Measurements from ENCODE around the gene MOGAT1. TPM values are rescaled to one million over a fixed set of nuclear protein-coding genes. Genes with fewer than 3 reads are reported as not detected.

MOGAT1 gene
- total RNA-seq, 4 donors from 2014 or later, result not detected

DNA sequence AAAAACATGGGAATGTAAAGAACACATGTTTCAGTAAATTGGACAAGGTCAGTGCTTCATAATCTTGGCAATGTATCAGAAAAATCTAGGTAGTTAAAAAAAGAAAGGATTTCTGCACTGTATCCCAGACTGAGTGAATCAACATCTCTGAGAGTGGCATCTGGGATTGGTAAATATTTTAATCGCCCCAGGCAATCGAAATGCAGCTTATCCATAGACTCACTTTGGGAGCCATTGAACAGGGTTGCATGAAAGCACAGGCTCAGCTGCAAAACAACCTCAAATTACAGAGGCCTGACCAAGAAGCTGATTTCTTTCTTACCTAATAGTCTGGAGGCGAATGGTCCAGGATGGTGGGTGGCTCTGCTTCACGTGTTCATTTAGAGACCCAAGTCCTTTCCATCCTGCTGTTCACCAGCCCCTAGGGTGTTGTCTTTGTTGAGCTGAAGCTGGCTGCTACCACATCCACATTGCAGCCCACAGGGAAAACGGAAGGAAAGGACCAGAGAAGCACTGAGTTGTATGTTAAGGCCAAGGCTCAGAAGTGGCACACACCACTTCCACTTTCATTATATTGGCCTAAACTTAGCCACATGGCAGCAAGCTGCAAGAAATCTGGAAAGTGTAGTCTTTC lies 59.0 kb downstream of the MOGAT1 start:
- WGBS, 2 donors (ENCODE audit: low coverage in 1 of 2), result 26 to 54% methylated on average over 3 to 4 of the region's 5 CpGs
- H3K36me3 ChIP-seq, result no peaks in the 10 kb centered on the region
- no peak overlapping the region for H3K4me3 ChIP-seq
- H3K9me3 ChIP-seq, result no peaks in the 10 kb centered on the region
- TF ChIP-seq POLR2AphosphoS5 (IDR thresholded peaks at IDR 0.05), result no peak
- TF ChIP-seq POLR2A (IDR thresholded peaks at IDR 0.05), result no peak
- TF ChIP-seq, protein P1, sequence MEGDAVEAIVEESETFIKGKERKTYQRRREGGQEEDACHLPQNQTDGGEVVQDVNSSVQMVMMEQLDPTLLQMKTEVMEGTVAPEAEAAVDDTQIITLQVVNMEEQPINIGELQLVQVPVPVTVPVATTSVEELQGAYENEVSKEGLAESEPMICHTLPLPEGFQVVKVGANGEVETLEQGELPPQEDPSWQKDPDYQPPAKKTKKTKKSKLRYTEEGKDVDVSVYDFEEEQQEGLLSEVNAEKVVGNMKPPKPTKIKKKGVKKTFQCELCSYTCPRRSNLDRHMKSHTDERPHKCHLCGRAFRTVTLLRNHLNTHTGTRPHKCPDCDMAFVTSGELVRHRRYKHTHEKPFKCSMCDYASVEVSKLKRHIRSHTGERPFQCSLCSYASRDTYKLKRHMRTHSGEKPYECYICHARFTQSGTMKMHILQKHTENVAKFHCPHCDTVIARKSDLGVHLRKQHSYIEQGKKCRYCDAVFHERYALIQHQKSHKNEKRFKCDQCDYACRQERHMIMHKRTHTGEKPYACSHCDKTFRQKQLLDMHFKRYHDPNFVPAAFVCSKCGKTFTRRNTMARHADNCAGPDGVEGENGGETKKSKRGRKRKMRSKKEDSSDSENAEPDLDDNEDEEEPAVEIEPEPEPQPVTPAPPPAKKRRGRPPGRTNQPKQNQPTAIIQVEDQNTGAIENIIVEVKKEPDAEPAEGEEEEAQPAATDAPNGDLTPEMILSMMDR (IDR thresholded peaks at IDR 0.05), result no peak
- no peak for TF ChIP-seq EP300 (IDR thresholded peaks at IDR 0.05)
- no peaks in the 10 kb centered on the region for H3K27me3 ChIP-seq
- peak overlapping the region in 3 of 4 donors; percentile 9 to 38 (median 19) for H3K27ac ChIP-seq
- peaks cover 4 to 53% (median 19%) of the 10 kb centered on the region in 3 donors for H3K4me1 ChIP-seq
- ATAC-seq, result no peak

DNA sequence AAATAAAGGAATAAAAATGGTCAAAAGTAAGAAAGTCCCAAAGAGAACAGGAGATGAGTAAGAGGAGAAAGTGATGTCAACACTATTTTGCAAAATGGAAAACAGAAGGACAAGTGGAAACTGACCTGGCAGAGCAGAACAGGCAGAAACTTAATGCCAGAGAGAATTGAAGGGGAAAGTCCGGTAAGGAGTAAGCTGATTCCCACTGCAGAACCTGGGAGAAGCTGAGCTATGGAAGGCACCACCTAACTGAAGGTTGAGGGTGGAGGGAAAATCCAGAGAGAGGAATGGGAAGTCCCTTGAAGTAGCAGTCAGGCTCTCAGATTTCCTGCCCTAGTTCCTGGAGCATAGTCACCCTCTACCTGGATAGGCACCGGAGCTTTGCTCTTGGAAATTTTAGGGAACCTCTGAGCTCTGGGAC lies 59.8 kb downstream of the MOGAT1 start:
- peak overlapping the region in 3 of 4 donors; percentile 19 to 38 (median 35) for H3K27ac ChIP-seq
- no peak overlapping the region for H3K4me3 ChIP-seq
- 33 to 63% methylated on average over 2 of the region's 2 CpGs for WGBS, 2 donors (ENCODE audit: low coverage in 1 of 2)
- H3K27me3 ChIP-seq, result no peaks in the 10 kb centered on the region
- peak; percentile 43 for TF ChIP-seq POLR2AphosphoS5 (IDR thresholded peaks at IDR 0.05)
- TF ChIP-seq, protein P1 (IDR thresholded peaks at IDR 0.05), result no peak
- TF ChIP-seq POLR2A (IDR thresholded peaks at IDR 0.05), result no peak
- H3K36me3 ChIP-seq, result no peaks in the 10 kb centered on the region
- peaks cover 4 to 53% (median 19%) of the 10 kb centered on the region in 3 donors for H3K4me1 ChIP-seq
- H3K9me3 ChIP-seq, result no peaks in the 10 kb centered on the region
- ATAC-seq, result no peak

DNA sequence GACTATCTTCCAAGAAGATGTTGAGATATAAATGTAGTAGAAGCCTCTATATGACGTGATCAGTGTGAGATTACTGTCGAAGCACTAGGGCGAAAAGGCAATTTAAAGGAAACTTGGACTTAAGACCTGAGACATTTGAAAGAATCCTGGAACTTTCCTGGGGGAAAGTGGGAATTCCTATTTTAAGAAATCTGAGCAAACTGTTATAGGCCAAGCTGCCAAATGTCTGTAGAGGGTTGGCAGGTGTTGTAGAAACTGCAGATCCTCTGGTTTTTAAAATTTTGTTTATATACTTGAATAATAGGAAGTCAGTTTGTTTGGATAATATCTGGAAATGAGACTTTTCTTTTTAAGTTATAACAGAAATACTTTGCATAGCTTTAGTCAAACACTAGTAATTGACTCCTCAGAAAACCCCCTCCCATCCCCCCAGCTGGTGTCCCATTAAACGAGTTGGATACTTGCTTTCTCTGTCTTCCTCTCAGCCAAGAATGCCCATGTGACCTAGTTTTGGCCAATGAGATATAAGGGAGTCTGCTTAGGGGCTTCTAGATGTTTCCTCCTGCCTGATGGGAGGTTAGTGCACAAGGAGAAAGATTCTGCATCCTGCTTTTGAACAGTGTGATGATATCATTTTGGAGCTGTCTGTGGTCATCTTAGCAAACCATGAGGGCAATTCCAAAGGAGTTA lies 61.2 kb downstream of the MOGAT1 start:
- WGBS, 2 donors (ENCODE audit: low coverage in 1 of 2), result 6 to 20% methylated on average over 4 of the region's 4 CpGs
- Histone ChIP-seq H3K4me1 (peaks cover 4 to 53% (median 19%) of the 10 kb centered on the region in 3 donors), H3K36me3 (no peaks in the 10 kb centered on the region), H3K27me3 (no peaks in the 10 kb centered on the region), H3K27ac (peak overlapping the region in 2 of 4 donors; percentile 16 to 29), H3K4me3 (no peak overlapping the region), H3K9me3 (no peaks in the 10 kb centered on the region)
- TF ChIP-seq POLR2A (IDR thresholded peaks at IDR 0.05) (no peak), EP300 (IDR thresholded peaks at IDR 0.05) (no peak), POLR2AphosphoS5 (IDR thresholded peaks at IDR 0.05) (no peak)
- TF ChIP-seq, protein P1 (IDR thresholded peaks at IDR 0.05), result no peak
- ATAC-seq, result no peak

GRCh38 chr2:222733470-222733845 lies 62.0 kb downstream of the MOGAT1 start:
- ATAC-seq, result no peak
- Histone ChIP-seq H3K36me3 (no peaks in the 10 kb centered on the region), H3K4me3 (no peak overlapping the region), H3K27ac (no peak overlapping the region), H3K27me3 (no peaks in the 10 kb centered on the region), H3K9me3 (no peaks in the 10 kb centered on the region), H3K4me1 (peaks cover 4 to 53% (median 19%) of the 10 kb centered on the region in 3 donors)
- WGBS, 2 donors (ENCODE audit: low coverage in 1 of 2), result 75 to 88% methylated on average over 1 to 3 of the region's 3 CpGs
- TF ChIP-seq, protein P1 (IDR thresholded peaks at IDR 0.05), result no peak
- TF ChIP-seq POLR2A (IDR thresholded peaks at IDR 0.05), result no peak
- no peak for TF ChIP-seq POLR2AphosphoS5 (IDR thresholded peaks at IDR 0.05)
- TF ChIP-seq EP300 (IDR thresholded peaks at IDR 0.05), result no peak
